H1 (cell line): ENCODE data around the gene SLC35E4. TPM values are rescaled to one million over a fixed set of nuclear protein-coding genes. Genes with fewer than 3 reads are reported as not detected.

ENCODE experiments used
- CTCF ChIA-PET: fragments of 300-600 bp; sonication (Branson Sonifier 250); formaldehyde crosslinking; loops from one replicate; lab custom pipeline; 2021; ENCODE audit not compliant: partially characterized antibody; lab: Charles Lee
- POLR2A ChIA-PET: fragments of 300-600 bp; sonication (Branson Sonifier 250); formaldehyde crosslinking; loops from one replicate; lab custom pipeline; 2021; ENCODE audit warnings: inconsistent platforms; ENCODE audit not compliant: partially characterized antibody; lab: Charles Lee
- DNase-seq, 2 experiments: peaks; one replicate each; pipeline versions ENCODE4 v3.0.0 to v3.0.0-alpha.2; 2010 to 2022; ENCODE audit warnings: low spot score in 2 of 2, low read depth in 1 of 2, mixed read lengths in 1 of 2
- FAIRE-seq: peaks from 2 replicates; lab custom pipeline; 2011; peaks lifted over from hg19 to GRCh38; lab: Jason Lieb, UNC
- H2AFZ ChIP-seq: 2 replicates; pipeline ENCODE4 v1.8.1; 2012; ENCODE audit warnings: low read length, inconsistent platforms
- H2AK5ac ChIP-seq: 2 replicates; pipeline ENCODE4 v1.6.1; 2013; ENCODE audit warnings: low read depth, low read length
- H2BK120ac ChIP-seq: replicated peaks from 2 replicates; pipeline ENCODE3; 2013; ENCODE audit warnings: low read depth, low read length, inconsistent platforms
- H2BK12ac ChIP-seq: 2 replicates; pipeline ENCODE4 v1.6.1; 2013; ENCODE audit warnings: low read depth, low read length
- H2BK15ac ChIP-seq: 2 replicates; pipeline ENCODE4 v1.6.1; 2013; ENCODE audit warnings: low read length
- H2BK20ac ChIP-seq: 2 replicates; pipeline ENCODE4 v1.6.1; 2013; ENCODE audit warnings: low read length
- H2BK5ac ChIP-seq: 2 replicates; pipeline ENCODE4 v1.6.1; 2013; ENCODE audit warnings: low read depth, low read length
- H3K14ac ChIP-seq: 2 replicates; pipeline ENCODE4 v1.6.1; 2013; ENCODE audit warnings: inconsistent platforms; ENCODE audit not compliant: insufficient read length
- H3K18ac ChIP-seq: 2 replicates; pipeline ENCODE4 v1.6.1; 2013; ENCODE audit warnings: low read length; ENCODE audit errors: extremely low read depth
- H3K23ac ChIP-seq: 2 replicates; pipeline ENCODE4 v1.6.1; 2013; ENCODE audit warnings: inconsistent platforms; ENCODE audit not compliant: insufficient read length
- H3K23me2 ChIP-seq: 2 replicates; pipeline ENCODE4 v1.6.1; 2013; ENCODE audit warnings: low read depth, low read length
- H3K27ac ChIP-seq: 2 replicates; pipeline ENCODE4 v1.6.1; 2011; ENCODE audit warnings: low read depth, low read length, inconsistent platforms
- H3K27me3 ChIP-seq, 4 experiments: replicated peaks in 1 of 4; 1 replicate in 1 of 4; 2 replicates in 3 of 4; pipeline versions ENCODE4 v1.6.1 to v1.8.1; 2011 to 2013; ENCODE audit warnings: low read length in 3 of 4, mild to moderate bottlenecking in 3 of 4, inconsistent platforms in 2 of 4, mixed read lengths in 2 of 4, moderate library complexity in 1 of 4; ENCODE audit not compliant: control insufficient read depth in 3 of 4, insufficient read depth in 3 of 4; ENCODE audit errors: extremely low read depth in 1 of 4
- H3K36me3 ChIP-seq, 4 experiments: 2 replicates each; pipeline versions ENCODE4 v1.6.1 to v1.8.1; 2011 to 2013; ENCODE audit warnings: mild to moderate bottlenecking in 4 of 4, low read length in 3 of 4, moderate library complexity in 2 of 4, control low read depth in 1 of 4, inconsistent platforms in 1 of 4; ENCODE audit not compliant: insufficient read depth in 4 of 4, control insufficient read depth in 2 of 4
- H3K4ac ChIP-seq: replicated peaks from 2 replicates; pipeline ENCODE3; 2013; ENCODE audit warnings: low read length, low read depth, mixed read lengths, inconsistent platforms; ENCODE audit not compliant: insufficient read length
- H3K4me1 ChIP-seq, 4 experiments: replicated peaks in 1 of 4; 1 replicate in 1 of 4; 2 replicates in 3 of 4; pipeline versions ENCODE4 v1.6.1 to v1.8.1; 2011 to 2013; ENCODE audit warnings: low read length in 3 of 4, inconsistent platforms in 2 of 4, mixed read lengths in 1 of 4; ENCODE audit not compliant: insufficient read depth in 4 of 4, control insufficient read depth in 3 of 4
- H3K4me2 ChIP-seq, 2 experiments: 2 replicates each; pipeline versions ENCODE4 v1.6.1 to v1.8.1; 2011 to 2013; ENCODE audit warnings: low read depth in 2 of 2, low read length in 2 of 2, control low read depth in 1 of 2, inconsistent platforms in 1 of 2, mild to moderate bottlenecking in 1 of 2; ENCODE audit not compliant: insufficient read depth in 1 of 2
- H3K4me3 ChIP-seq, 4 experiments: fragments of 200-600, 300-600 bp in 1 of 4; sonication (generic), shearing (Covaris generic), sonication (Bioruptor Twin) in 1 of 4; 2 replicates each; pipeline versions ENCODE4 v1.5.1 to v1.8.1; 2011 to 2016; ENCODE audit warnings: low read length in 4 of 4, low read depth in 3 of 4, control low read depth in 2 of 4, inconsistent platforms in 2 of 4, mild to moderate bottlenecking in 2 of 4, mixed read lengths in 1 of 4, moderate library complexity in 1 of 4; ENCODE audit not compliant: insufficient read depth in 2 of 4; ENCODE audit errors: extremely low read depth in 1 of 4
- H3K56ac ChIP-seq: replicated peaks from 2 replicates; pipeline ENCODE3; 2013; ENCODE audit warnings: low read depth, mild to moderate bottlenecking, mixed read lengths, low read length, inconsistent platforms; ENCODE audit not compliant: insufficient read length
- H3K79me1 ChIP-seq: 2 replicates; pipeline ENCODE4 v1.6.1; 2013; ENCODE audit warnings: low read depth, low read length, control low read depth
- H3K79me2 ChIP-seq, 2 experiments: 2 replicates each; pipeline versions ENCODE4 v1.6.1 to v1.8.1; 2012 to 2013; ENCODE audit warnings: low read length in 2 of 2, mild to moderate bottlenecking in 2 of 2, inconsistent platforms in 1 of 2; ENCODE audit not compliant: insufficient read depth in 2 of 2, control insufficient read depth in 1 of 2
- H3K9ac ChIP-seq, 4 experiments: replicated peaks in 1 of 4; 1 replicate in 1 of 4; 2 replicates in 3 of 4; pipeline versions ENCODE4 v1.6.1 to v1.8.1; 2011 to 2013; ENCODE audit warnings: low read depth in 3 of 4, low read length in 3 of 4, control low read depth in 2 of 4, mild to moderate bottlenecking in 2 of 4, moderate library complexity in 2 of 4, inconsistent platforms in 1 of 4; ENCODE audit errors: extremely low read depth in 1 of 4
- H3K9me3 ChIP-seq, 2 experiments: 2 replicates each; pipeline versions ENCODE4 v1.6.1 to v1.8.1; 2012 to 2013; ENCODE audit warnings: mild to moderate bottlenecking in 2 of 2, moderate library complexity in 2 of 2, control low read depth in 1 of 2, inconsistent platforms in 1 of 2, low read depth in 1 of 2, low read length in 1 of 2, mixed read lengths in 1 of 2; ENCODE audit not compliant: insufficient read depth in 2 of 2
- H4K20me1 ChIP-seq, 2 experiments: replicated peaks in 1 of 2; 2 replicates each; pipeline versions ENCODE3 to v1.8.1; 2011 to 2013; ENCODE audit warnings: inconsistent platforms in 2 of 2, low read length in 2 of 2, mild to moderate bottlenecking in 1 of 2; ENCODE audit not compliant: insufficient read depth in 2 of 2, control insufficient read depth in 1 of 2
- H4K5ac ChIP-seq: 2 replicates; pipeline ENCODE4 v1.6.1; 2013; ENCODE audit warnings: low read length, low read depth, mixed read lengths, inconsistent platforms; ENCODE audit not compliant: insufficient read length
- H4K8ac ChIP-seq: 2 replicates; pipeline ENCODE4 v1.8.0; 2013; ENCODE audit warnings: mild to moderate bottlenecking, moderate library complexity, low read length, inconsistent platforms; ENCODE audit not compliant: insufficient read depth; ENCODE audit errors: extremely low read depth
- H4K91ac ChIP-seq: replicated peaks from 2 replicates; pipeline ENCODE3; 2013; ENCODE audit warnings: low read length, mixed read lengths, inconsistent platforms; ENCODE audit not compliant: insufficient read length
- ASH2L ChIP-seq: fragments of 200-600, 300-600 bp; sonication (generic); IDR thresholded peaks from one replicate; pipeline ENCODE4 v1.7.1; 2017; ENCODE audit warnings: low read length
- CBX5 ChIP-seq: fragments of 300-800, 300-1000 bp; sonication (generic); IDR thresholded peaks from 2 replicates; pipeline ENCODE4 v1.7.1; 2016; ENCODE audit warnings: antibody characterized with exemption, low read length, low read depth
- EGR1 ChIP-seq: IDR thresholded peaks from 2 replicates; pipeline ENCODE4 v1.6.1; 2011; ENCODE audit warnings: low read depth, low read length, borderline replicate concordance
- EP300 ChIP-seq, 2 experiments: IDR thresholded peaks; 1 replicate in 1 of 2; 2 replicates in 1 of 2; pipeline ENCODE4 v1.6.1; 2011 to 2012; ENCODE audit warnings: low read depth in 2 of 2, low read length in 2 of 2, mild to moderate bottlenecking in 2 of 2, borderline replicate concordance in 1 of 2, inconsistent platforms in 1 of 2, moderate library complexity in 1 of 2
- GABPA ChIP-seq: IDR thresholded peaks from 2 replicates; pipeline ENCODE4 v1.6.1; 2011; ENCODE audit warnings: mild to moderate bottlenecking, low read length, moderate library complexity, borderline replicate concordance; ENCODE audit not compliant: insufficient read depth
- JUND ChIP-seq: IDR thresholded peaks from 2 replicates; pipeline ENCODE4 v1.6.1; 2011; ENCODE audit warnings: mild to moderate bottlenecking, improper control_type of control experiment, low read length
- KDM5A ChIP-seq: fragments of 200-600 bp; IDR thresholded peaks from 2 replicates; pipeline ENCODE4 v1.7.1; 2012; ENCODE audit warnings: mild to moderate bottlenecking, low read length, inconsistent platforms, mixed read lengths
- SIN3A ChIP-seq, 2 experiments: IDR thresholded peaks in 1 of 2; conservative IDR thresholded peaks in 1 of 2; 2 replicates each; pipeline ENCODE4 v1.6.1; 2011 to 2012; ENCODE audit warnings: low read length in 2 of 2, improper control_type of control experiment in 1 of 2, low read depth in 1 of 2, mild to moderate bottlenecking in 1 of 2
- TBP ChIP-seq: IDR thresholded peaks from 2 replicates; pipeline ENCODE4 v1.6.1; 2011; ENCODE audit warnings: low read depth, low read length, improper control_type of control experiment
- TEAD4 ChIP-seq: IDR thresholded peaks from 2 replicates; pipeline ENCODE4 v1.6.1; 2012; ENCODE audit warnings: low read depth, low read length, inconsistent platforms, mixed read lengths
- USF2 ChIP-seq: IDR thresholded peaks from 2 replicates; pipeline ENCODE4 v1.6.1; 2011; ENCODE audit warnings: low read length, improper control_type of control experiment
- WGBS, 2 experiments: shearing (Covaris generic) in 1 of 2; methylation state at CpG; one replicate each; pipeline versions ENCODE4 v1.1.6 to v1.1.7; 2013 to 2015; ENCODE audit warnings: low lambda C conversion rate in 2 of 2, mixed read lengths in 2 of 2, inconsistent platforms in 1 of 2, low coverage in 1 of 2, missing lambda C conversion rate in 1 of 2; ENCODE audit not compliant: insufficient replicate concordance in 2 of 2, insufficient coverage in 1 of 2, insufficient read length in 1 of 2; ENCODE audit errors: extremely low coverage in 1 of 2, missing lambda C conversion rate in 1 of 2; 5-methylcytosine and 5-hydroxymethylcytosine counted together
- polyA plus RNA-seq, 7 experiments: library from polyadenylated mRNA; depleted of rRNA in 3 of 7; stranded (reverse) in 5 of 7; unstranded in 2 of 7; fragments of >200 nt in 5 of 7; fragments of 200-250 nt in 2 of 7; gene quantifications; 1 replicate in 5 of 7; 2 replicates in 1 of 7; 4 replicates in 1 of 7; pipeline versions ENCODE4 v1.2.1 to v1.2.3, GENCODE V29; 2011 to 2013; ENCODE audit warnings: missing spikeins in 2 of 7, mixed read lengths in 2 of 7
- total RNA-seq: library from RNA; stranded (reverse); fragmentation: NEBNext Ultra II Directional; extraction: Animal tissue kit (Norgen Biotek cat#: 25700); gene quantifications from 2 replicates; pipeline ENCODE4 v1.2.1, GENCODE V29; 2021

Gene SLC35E4
- total and polyA plus RNA-seq, 2 of the 8 experiments (the other 6 are each of a cell fraction or from before 2014, with no cell fraction given), result 5.1 to 5.6 TPM

DNA sequence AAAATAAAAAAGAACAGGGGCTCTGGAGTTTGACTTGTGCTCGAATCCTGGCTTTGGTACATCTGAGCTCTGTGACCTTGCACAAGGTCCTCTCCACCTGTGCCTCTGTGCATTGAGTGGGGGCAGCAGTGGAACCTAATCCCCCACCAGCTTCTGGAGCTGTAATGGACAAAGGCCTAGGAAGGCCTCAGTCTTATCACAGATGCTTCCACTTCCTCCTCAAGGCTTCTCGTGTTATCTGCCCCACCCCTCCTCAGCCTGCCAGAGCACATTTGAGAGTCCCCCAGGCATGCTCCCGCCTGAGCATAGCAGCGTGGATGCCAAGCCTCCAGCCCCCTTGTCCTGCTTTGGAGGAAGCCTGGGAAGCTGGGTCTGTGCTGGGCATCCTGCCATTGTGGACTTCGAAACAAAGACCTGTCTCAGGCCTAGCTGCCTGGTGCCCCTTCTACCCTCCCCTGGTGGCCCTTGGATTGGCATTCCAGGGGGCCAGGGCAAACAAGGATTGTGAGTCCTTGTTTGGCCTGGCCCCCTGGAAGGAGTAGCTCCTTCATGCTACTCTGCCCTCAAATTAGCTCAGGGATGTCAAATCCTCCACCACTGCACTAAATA lies 15.0 kb downstream of the SLC35E4 start:
- Histone ChIP-seq H3K36me3 (no peaks in the 10 kb centered on the region), H4K8ac (peak overlapping the region; percentile 11; the same call in 1 of the 2 replicates), H3K4ac (peak overlapping the region; percentile 47), H2BK120ac (no peak overlapping the region), H2BK12ac (peak overlapping the region; percentile 77; the same call in 1 of the 2 replicates), H3K14ac (no peak overlapping the region), H2BK5ac (no peak overlapping the region), H4K20me1 (peaks cover 0 to 2% of the 10 kb centered on the region in 2 experiments), H3K4me1 (peaks cover 3 to 7% (median 3%) of the 10 kb centered on the region in 4 experiments; a peak in 6 of 7 replicates), H3K18ac (0 out of 2 replicates have a peak overlapping the region, but pooled peaks have one; percentile 19), H2AK5ac (no peak overlapping the region), H3K79me1 (no peaks in the 10 kb centered on the region), H3K23me2 (no peaks in the 10 kb centered on the region), H3K27me3 (no peaks in the 10 kb centered on the region), H3K9me3 (no peaks in the 10 kb centered on the region), H3K79me2 (no peaks in the 10 kb centered on the region), H3K27ac (no peak overlapping the region), H3K4me2 (no peak overlapping the region), H2AFZ (no peak overlapping the region), H4K91ac (peak overlapping the region; percentile 8), H2BK15ac (no peak overlapping the region; the same call in none of the 2 replicates), H3K56ac (no peak overlapping the region), H2BK20ac (0 out of 2 replicates have a peak overlapping the region, but pooled peaks have one; percentile 48), H3K4me3 (no peak overlapping the region), H3K23ac (no peak overlapping the region), H3K9ac (0 out of 7 replicates have a peak overlapping the region, but pooled peaks of 1 of the 4 experiments have one; percentile 10), H4K5ac (no peak overlapping the region)
- DNase-seq, result no peak
- FAIRE-seq, result no peak
- ChIA-PET POLR2A (no interaction called here), CTCF (interaction anchor here (0.7 to 10.5 kb wide), 7 partner anchors 13 to 500 kb away, joined by 3 to 74 read pairs (median 5); partner anchors contain the start of genes DUSP18 and SLC35E4)
- WGBS, 2 experiments, result 85% methylated on average over 5 of the region's 5 CpGs; no CpG with 5 or more reads in 1 of the 2 experiments
- TF ChIP-seq ASH2L (no peak), CBX5 (no peak), SIN3A (conservative IDR thresholded peaks at IDR 0.05 in 1 of 2, IDR thresholded peaks at IDR 0.05 in 1 of 2; ENCODE audit: low read depth in 1 of 2, low read length in 2 of 2) (no peak), TBP (no peak), USF2 (no peak), GABPA (no peak), JUND (no peak), EGR1 (no peak), EP300 (IDR thresholded peaks at IDR 0.05; ENCODE audit: borderline replicate concordance in 1 of 2, low read depth in 2 of 2, low read length in 2 of 2) (no peak), TEAD4 (no peak), KDM5A (no peak)
